K562 (cell line): ENCODE measurements around the gene DNAJB12. TPM values are rescaled to one million over a fixed set of nuclear protein-coding genes. Genes with fewer than 3 reads are reported as not detected.

Experiments
- ATAC-seq: fragments of 200-7000 bp; cut with Tn5 transposase; 3 replicates; pipeline ENCODE4 v1.9.1; 2020; ENCODE audit warnings: moderate library complexity
- BruUV-seq: library from RNA; stranded (reverse); fragments of 400-500 nt; replicated peaks from 2 replicates; lab custom pipeline; 2021; lab: Mats Ljungman, UMichigan
- CTCF ChIA-PET: fragments of 300-600 bp; formaldehyde crosslinking; extraction: SDS; loops from one replicate; lab custom pipeline; 2021; ENCODE audit warnings: low intra/inter-chr PET ratio; lab: Yijun Ruan, JAX
- POLR2A ChIA-PET: fragments of 300-600, 350-650 bp; sonication (Branson Sonifier 250); formaldehyde crosslinking; extraction: SDS; loops from one replicate; lab custom pipeline; 2021; ENCODE audit warnings: antibody characterized with exemption, inconsistent platforms; lab: Yijun Ruan, JAX
- DNase-seq, 4 experiments: peaks; one replicate each; pipeline versions ENCODE4 v3.0.0 to v3.0.0-alpha.2; 2011 to 2018; ENCODE audit warnings: low spot score in 3 of 4, mixed read lengths in 3 of 4; ENCODE audit errors: extremely low read depth in 1 of 4
- FAIRE-seq: peaks from 2 replicates; lab custom pipeline; 2011; peaks lifted over from hg19 to GRCh38; lab: Jason Lieb, UNC
- H2AFZ ChIP-seq: 2 replicates; pipeline ENCODE4 v1.6.0; 2011; ENCODE audit warnings: low read depth, low read length, control low read depth, inconsistent platforms
- H3K27ac ChIP-seq: fragments of 200-600 bp; 3 replicates; pipeline ENCODE4 v1.8.0; 2011; ENCODE audit warnings: low read depth, mild to moderate bottlenecking, control low read depth, inconsistent platforms, low read length, moderate library complexity, mixed read lengths; ENCODE audit errors: extremely low read depth
- H3K27me3 ChIP-seq, 2 experiments: fragments of 300-600 bp in 1 of 2; 2 replicates in 1 of 2; 3 replicates in 1 of 2; pipeline versions ENCODE4 v1.6.0 to v1.8.0; 2011; ENCODE audit warnings: inconsistent platforms in 2 of 2, low read length in 2 of 2, mild to moderate bottlenecking in 1 of 2, mixed read lengths in 1 of 2, moderate library complexity in 1 of 2; ENCODE audit not compliant: control insufficient read depth in 2 of 2, insufficient read depth in 2 of 2
- H3K36me3 ChIP-seq: fragments of 300-600 bp; 3 replicates; pipeline ENCODE4 v1.8.0; 2011; ENCODE audit warnings: mild to moderate bottlenecking, low read length, inconsistent platforms; ENCODE audit not compliant: control insufficient read depth, insufficient read depth
- H3K4me1 ChIP-seq, 2 experiments: fragments of 200-600 bp in 1 of 2; replicated peaks in 1 of 2; 2 replicates in 1 of 2; 3 replicates in 1 of 2; pipeline versions ENCODE4 v1.5.1 to v1.8.0; 2011; ENCODE audit warnings: inconsistent platforms in 2 of 2, low read length in 2 of 2, mild to moderate bottlenecking in 1 of 2, mixed read lengths in 1 of 2, moderate library complexity in 1 of 2; ENCODE audit not compliant: control insufficient read depth in 2 of 2, insufficient read depth in 2 of 2
- H3K4me2 ChIP-seq: 2 replicates; pipeline ENCODE4 v1.6.1; 2011; ENCODE audit warnings: low read length, control low read depth, inconsistent platforms, mixed read lengths; ENCODE audit not compliant: insufficient read depth
- H3K4me3 ChIP-seq: fragments of 200-600 bp; sonication (generic), shearing (Covaris generic); 2 replicates; pipeline ENCODE4 v1.5.1; 2016; ENCODE audit warnings: control low read depth, inconsistent platforms
- H3K79me2 ChIP-seq: fragments of 200-600 bp; 3 replicates; pipeline ENCODE4 v1.8.0; 2011; ENCODE audit warnings: low read length, inconsistent platforms; ENCODE audit not compliant: control insufficient read depth, insufficient read depth
- H3K9ac ChIP-seq, 2 experiments: 2 replicates each; pipeline versions ENCODE4 v1.6.0 to v1.6.1; 2011; ENCODE audit warnings: low read depth in 2 of 2, low read length in 2 of 2, control low read depth in 1 of 2, inconsistent platforms in 1 of 2, mild to moderate bottlenecking in 1 of 2, mixed read lengths in 1 of 2; ENCODE audit not compliant: insufficient read depth in 1 of 2
- H3K9me1 ChIP-seq: one replicate; pipeline ENCODE4 v1.6.0; 2011; ENCODE audit warnings: inconsistent platforms, mild to moderate bottlenecking, low read length, moderate library complexity; ENCODE audit not compliant: control insufficient read depth, insufficient read depth
- H3K9me3 ChIP-seq: replicated peaks from 2 replicates; pipeline ENCODE4 v1.5.1; 2011; ENCODE audit warnings: low read depth, low read length, inconsistent platforms; ENCODE audit not compliant: control insufficient read depth, insufficient read depth
- H4K20me1 ChIP-seq: replicated peaks from 2 replicates; pipeline ENCODE4 v1.6.1; 2011; ENCODE audit warnings: low read length, inconsistent platforms, mixed read lengths; ENCODE audit not compliant: control insufficient read depth, insufficient read depth
- C11orf30 ChIP-seq: fragments of 450-650 bp; IDR thresholded peaks from 2 replicates; pipeline ENCODE4 v1.6.1; 2016; ENCODE audit warnings: low read depth, mild to moderate bottlenecking
- HNRNPLL ChIP-seq: fragments of 200-400 bp; formaldehyde crosslinking; IDR thresholded peaks from 2 replicates; pipeline ENCODE4 v1.6.1; 2017; ENCODE audit warnings: low read length, low read depth, mild to moderate bottlenecking; ENCODE audit not compliant: poor library complexity, severe bottlenecking
- NBN ChIP-seq: fragments of 450-650 bp; IDR thresholded peaks from 2 replicates; pipeline ENCODE4 v1.6.1; 2016; ENCODE audit warnings: low read depth, mild to moderate bottlenecking
- NR1H2 ChIP-seq: sonication (generic); formaldehyde crosslinking; IDR thresholded peaks from 2 replicates; pipeline ENCODE4 v1.4.0; 2020; ENCODE audit warnings: mild to moderate bottlenecking, missing genetic modification reagents
- ZFP30 ChIP-seq: fragments of 250-450 bp; sonication (Bioruptor Pico); IDR thresholded peaks from 2 replicates; pipeline ENCODE4 v1.8.0; 2022; ENCODE audit warnings: moderate library complexity, mild to moderate bottlenecking, inconsistent platforms, borderline replicate concordance
- WGBS: fragments of 100-300 bp; shearing (Covaris generic); methylation state at CpG from one replicate; pipeline ENCODE4 v1.1.6; 2016; ENCODE audit warnings: low coverage, mixed read lengths; ENCODE audit not compliant: insufficient coverage; ENCODE audit errors: missing lambda C conversion rate; 5-methylcytosine and 5-hydroxymethylcytosine counted together
- in situ Hi-C: fragments of 300-500 bp; cut with MboI; formaldehyde crosslinking; loops from 4 replicates; pipeline ENCODE4 v1.15.0; 2018; ENCODE audit warnings: inconsistent platforms, mixed read lengths
- intact Hi-C: fragments of 100-400 bp; cut with micrococcal nuclease; formaldehyde crosslinking; loops from 2 replicates; pipeline ENCODE4 v1.14.2; 2022
- polyA plus RNA-seq, 8 experiments: library from polyadenylated mRNA; depleted of rRNA in 4 of 8; stranded (reverse) in 5 of 8; unstranded in 3 of 8; fragments of >200 nt; fragmentation: Nextera tagmentation in 2 of 8; fragmentation: Illumina TruSeq in 1 of 8; extraction: Ambion mirVana in 2 of 8; extraction: Trizol in 1 of 8; gene quantifications; 2 replicates each; pipeline versions ENCODE4 v1.2.1 to v1.2.3, GENCODE V29; 2011 to 2014; ENCODE audit warnings: inconsistent platforms in 1 of 8, missing spikeins in 1 of 8
- total RNA-seq, 7 experiments: library from RNA; depleted of rRNA in 6 of 7; stranded (reverse); fragments of >200 nt in 6 of 7; fragmentation: Illumina TruSeq in 2 of 7; extraction: Trizol in 2 of 7; gene quantifications; 2 replicates each; pipeline versions ENCODE4 v1.2.1 to v1.2.3, GENCODE V29; 2011 to 2021; ENCODE audit warnings: low replicate concordance in 1 of 7
- TF ChIP-seq, protein P1 (sequence below), 2 experiments: fragments of 450-650 bp; formaldehyde crosslinking in 1 of 2; IDR thresholded peaks; 2 replicates each; pipeline versions ENCODE4 v1.4.0 to v1.6.1; 2014 to 2020; ENCODE audit warnings: mild to moderate bottlenecking in 2 of 2, borderline replicate concordance in 1 of 2, low read depth in 1 of 2
- TF ChIP-seq, protein P2 (sequence below): fragments of 450-650 bp; formaldehyde crosslinking; IDR thresholded peaks from 2 replicates; pipeline ENCODE4 v1.4.0; 2022; ENCODE audit warnings: missing genetic modification characterization

DNAJB12 gene
- total and polyA plus RNA-seq, 9 of the 15 experiments (the other 6 are each of a cell fraction or from before 2014, with no cell fraction given), result 3.5 to 31.5 (median 20.3) TPM

DNA sequence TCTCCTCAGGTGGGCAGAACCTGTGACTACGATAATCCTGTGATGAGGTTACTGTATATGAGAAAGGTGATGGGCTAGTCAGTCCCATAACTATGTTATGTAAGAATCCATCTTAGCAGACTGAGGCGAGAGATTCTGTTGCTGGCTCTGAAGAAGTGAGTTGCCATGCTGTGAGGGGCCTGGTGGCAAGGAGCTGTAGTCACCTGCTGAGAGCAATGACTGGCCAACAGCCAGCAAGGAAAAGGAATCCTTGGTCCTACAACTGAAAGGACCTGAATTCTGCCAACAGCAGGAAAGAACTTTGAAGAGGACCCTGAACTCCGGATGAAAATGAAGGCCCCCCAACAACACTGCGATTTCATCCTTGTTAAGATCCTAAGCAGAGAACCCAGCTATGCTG, 31.0 kb upstream of the DNAJB12 start:
- no peaks in the 10 kb centered on the region for H3K79me2 ChIP-seq
- no peak overlapping the region for H3K4me2 ChIP-seq
- no peak overlapping the region for H2AFZ ChIP-seq
- ChIA-PET POLR2A (interaction anchor here (1.4 kb wide), 1 partner anchor 10 kb away, joined by 3 read pairs; no protein-coding TSS in a partner anchor), CTCF (no interaction called here)
- DNase-seq (no peak), FAIRE-seq (no peak), ATAC-seq (no peak)
- no peaks in the 10 kb centered on the region for H3K27me3 ChIP-seq
- no peak overlapping the region for H3K4me3 ChIP-seq
- WGBS, result 84% methylated on average over 4 of the region's 4 CpGs
- H3K9me3 ChIP-seq, result no peaks in the 10 kb centered on the region
- H3K27ac ChIP-seq, result no peak overlapping the region
- no peak overlapping the region for H3K9ac ChIP-seq
- BruUV-seq, result no TSS peak
- no peaks in the 10 kb centered on the region for H3K9me1 ChIP-seq
- in situ Hi-C loops (no loop called here), intact Hi-C loops (no loop called here)
- 0 out of 3 replicates have a peak, but pooled peaks cover 2% of the 10 kb centered on the region for H3K36me3 ChIP-seq
- peaks cover 0 to 10% of the 10 kb centered on the region in 2 experiments; a peak in 2 of 5 replicates for H3K4me1 ChIP-seq
- H4K20me1 ChIP-seq, result no peaks in the 10 kb centered on the region
- no peak for TF ChIP-seq NBN
- TF ChIP-seq, protein P1, sequence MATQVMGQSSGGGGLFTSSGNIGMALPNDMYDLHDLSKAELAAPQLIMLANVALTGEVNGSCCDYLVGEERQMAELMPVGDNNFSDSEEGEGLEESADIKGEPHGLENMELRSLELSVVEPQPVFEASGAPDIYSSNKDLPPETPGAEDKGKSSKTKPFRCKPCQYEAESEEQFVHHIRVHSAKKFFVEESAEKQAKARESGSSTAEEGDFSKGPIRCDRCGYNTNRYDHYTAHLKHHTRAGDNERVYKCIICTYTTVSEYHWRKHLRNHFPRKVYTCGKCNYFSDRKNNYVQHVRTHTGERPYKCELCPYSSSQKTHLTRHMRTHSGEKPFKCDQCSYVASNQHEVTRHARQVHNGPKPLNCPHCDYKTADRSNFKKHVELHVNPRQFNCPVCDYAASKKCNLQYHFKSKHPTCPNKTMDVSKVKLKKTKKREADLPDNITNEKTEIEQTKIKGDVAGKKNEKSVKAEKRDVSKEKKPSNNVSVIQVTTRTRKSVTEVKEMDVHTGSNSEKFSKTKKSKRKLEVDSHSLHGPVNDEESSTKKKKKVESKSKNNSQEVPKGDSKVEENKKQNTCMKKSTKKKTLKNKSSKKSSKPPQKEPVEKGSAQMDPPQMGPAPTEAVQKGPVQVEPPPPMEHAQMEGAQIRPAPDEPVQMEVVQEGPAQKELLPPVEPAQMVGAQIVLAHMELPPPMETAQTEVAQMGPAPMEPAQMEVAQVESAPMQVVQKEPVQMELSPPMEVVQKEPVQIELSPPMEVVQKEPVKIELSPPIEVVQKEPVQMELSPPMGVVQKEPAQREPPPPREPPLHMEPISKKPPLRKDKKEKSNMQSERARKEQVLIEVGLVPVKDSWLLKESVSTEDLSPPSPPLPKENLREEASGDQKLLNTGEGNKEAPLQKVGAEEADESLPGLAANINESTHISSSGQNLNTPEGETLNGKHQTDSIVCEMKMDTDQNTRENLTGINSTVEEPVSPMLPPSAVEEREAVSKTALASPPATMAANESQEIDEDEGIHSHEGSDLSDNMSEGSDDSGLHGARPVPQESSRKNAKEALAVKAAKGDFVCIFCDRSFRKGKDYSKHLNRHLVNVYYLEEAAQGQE (IDR thresholded peaks at IDR 0.05; ENCODE audit: borderline replicate concordance), result no peak
- TF ChIP-seq, protein P1 (CRISPR knock-in tag; IDR thresholded peaks at IDR 0.05; ENCODE audit: low read depth), result no peak
- TF ChIP-seq HNRNPLL, result no peak
- TF ChIP-seq, protein P2, sequence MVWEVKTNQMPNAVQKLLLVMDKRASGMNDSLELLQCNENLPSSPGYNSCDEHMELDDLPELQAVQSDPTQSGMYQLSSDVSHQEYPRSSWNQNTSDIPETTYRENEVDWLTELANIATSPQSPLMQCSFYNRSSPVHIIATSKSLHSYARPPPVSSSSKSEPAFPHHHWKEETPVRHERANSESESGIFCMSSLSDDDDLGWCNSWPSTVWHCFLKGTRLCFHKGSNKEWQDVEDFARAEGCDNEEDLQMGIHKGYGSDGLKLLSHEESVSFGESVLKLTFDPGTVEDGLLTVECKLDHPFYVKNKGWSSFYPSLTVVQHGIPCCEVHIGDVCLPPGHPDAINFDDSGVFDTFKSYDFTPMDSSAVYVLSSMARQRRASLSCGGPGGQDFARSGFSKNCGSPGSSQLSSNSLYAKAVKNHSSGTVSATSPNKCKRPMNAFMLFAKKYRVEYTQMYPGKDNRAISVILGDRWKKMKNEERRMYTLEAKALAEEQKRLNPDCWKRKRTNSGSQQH (CRISPR knock-in tag), result no peak
- no peak for TF ChIP-seq NR1H2
- TF ChIP-seq C11orf30, result no peak
- no peak for TF ChIP-seq ZFP30 (CRISPR knock-in tag)
